Fibroblast of villous mesenchyme (primary cell): ENCODE data around the gene RASGEF1C. TPM values are rescaled to one million over a fixed set of nuclear protein-coding genes. Genes with fewer than 3 reads are reported as not detected.

Experiments used
- total RNA-seq: library from RNA; depleted of rRNA; stranded (reverse); fragments of >200 nt; gene quantifications from 2 replicates; pipeline ENCODE4 v1.2.3, GENCODE V29; 2012

RASGEF1C gene
- total RNA-seq, 1 donor, result not detected

Other genes with a start within 250 kb of the RASGEF1C start
- gene RNF130, start 137.5 kb downstream of the RASGEF1C start, total RNA-seq, result 9.7 and 12.1 TPM in 2 replicates
- 26.1 and 33.2 TPM in 2 replicates for gene MAPK9, start 82.9 kb upstream of the RASGEF1C start, total RNA-seq
- gene GFPT2, start 144.1 kb upstream of the RASGEF1C start, total RNA-seq, result 25.4 and 28.9 TPM in 2 replicates